Vagina (tissue), 2 donors: ENCODE measurements around the gene SETD2. TPM values are rescaled to one million over a fixed set of nuclear protein-coding genes. Genes with fewer than 3 reads are reported as not detected.
"Not testable (repeated sequence)": the region's sequence is repeated elsewhere in the genome, so short reads cannot be mapped to it uniquely, and the experiment has no call there.

ENCODE experiments used
- DNase-seq, 2 donors: peaks; one replicate each; pipeline ENCODE4 v3.0.0-alpha.2; 2017; ENCODE audit errors: extremely low spot score in 2 of 2
- H3K27ac ChIP-seq: fragments of 200-600 bp; sonication (generic); one replicate; pipeline ENCODE4 v1.5.1; 2019
- H3K27me3 ChIP-seq: fragments of 200-600 bp; sonication (generic); one replicate; pipeline ENCODE4 v1.5.1; 2019
- H3K36me3 ChIP-seq, 2 donors: fragments of 200-600 bp; sonication (generic); one replicate each; pipeline ENCODE4 v1.5.1; 2017 to 2019
- H3K4me1 ChIP-seq: fragments of 200-600 bp; sonication (generic); one replicate; pipeline ENCODE4 v1.5.1; 2019
- H3K4me3 ChIP-seq, 2 donors: fragments of 200-600 bp; sonication (generic); 1 replicate in 1 of 2; 2 replicates in 1 of 2; pipeline ENCODE4 v1.5.1; 2016 to 2019
- H3K9me3 ChIP-seq: fragments of 200-600 bp; sonication (generic); one replicate; pipeline ENCODE4 v1.5.1; 2019
- POLR2A ChIP-seq, 2 donors: fragments of 450-650 bp; IDR thresholded peaks; one replicate each; pipeline ENCODE4 v1.6.1; 2017; ENCODE audit warnings: antibody characterized with exemption in 2 of 2, mild to moderate bottlenecking in 2 of 2, moderate library complexity in 2 of 2
- POLR2AphosphoS5 ChIP-seq, 2 donors: sonication (generic); formaldehyde crosslinking; IDR thresholded peaks; one replicate each; pipeline ENCODE4 v1.9.0; 2017; ENCODE audit warnings: antibody characterized with exemption in 2 of 2, mild to moderate bottlenecking in 2 of 2, low read depth in 1 of 2; ENCODE audit not compliant: insufficient read depth in 1 of 2
- intact Hi-C: fragments of 100-400 bp; cut with DNase I; formaldehyde crosslinking; loops from one replicate; pipeline ENCODE4 v1.15.1; 2023
- total RNA-seq: library from RNA; depleted of rRNA; stranded (reverse); fragments of >200 nt; gene quantifications from one replicate; pipeline ENCODE4 v1.2.3, GENCODE V29; 2016
- TF ChIP-seq, protein P1 (sequence below), 3 experiments: fragments of 450-650 bp in 2 of 3; fragments of 200-600 bp in 1 of 3; sonication (generic) in 1 of 3; IDR thresholded peaks; one replicate each; pipeline ENCODE4 v1.5.1; 2017 to 2019; ENCODE audit warnings: antibody characterized with exemption in 3 of 3, mild to moderate bottlenecking in 2 of 3, moderate library complexity in 2 of 3

SETD2 gene
- total RNA-seq, 1 donor from 2014 or later = 55.5 TPM

GRCh38 chr3:47070770-47071169, 93.1 kb downstream of the SETD2 start:
- no peaks in the 10 kb centered on the region for H3K27me3 ChIP-seq
- no peaks in the 10 kb centered on the region for H3K4me1 ChIP-seq
- DNase-seq = no peak
- intact Hi-C loops = no loop called here
- H3K9me3 ChIP-seq = no peaks in the 10 kb centered on the region
- TF ChIP-seq, protein P1, sequence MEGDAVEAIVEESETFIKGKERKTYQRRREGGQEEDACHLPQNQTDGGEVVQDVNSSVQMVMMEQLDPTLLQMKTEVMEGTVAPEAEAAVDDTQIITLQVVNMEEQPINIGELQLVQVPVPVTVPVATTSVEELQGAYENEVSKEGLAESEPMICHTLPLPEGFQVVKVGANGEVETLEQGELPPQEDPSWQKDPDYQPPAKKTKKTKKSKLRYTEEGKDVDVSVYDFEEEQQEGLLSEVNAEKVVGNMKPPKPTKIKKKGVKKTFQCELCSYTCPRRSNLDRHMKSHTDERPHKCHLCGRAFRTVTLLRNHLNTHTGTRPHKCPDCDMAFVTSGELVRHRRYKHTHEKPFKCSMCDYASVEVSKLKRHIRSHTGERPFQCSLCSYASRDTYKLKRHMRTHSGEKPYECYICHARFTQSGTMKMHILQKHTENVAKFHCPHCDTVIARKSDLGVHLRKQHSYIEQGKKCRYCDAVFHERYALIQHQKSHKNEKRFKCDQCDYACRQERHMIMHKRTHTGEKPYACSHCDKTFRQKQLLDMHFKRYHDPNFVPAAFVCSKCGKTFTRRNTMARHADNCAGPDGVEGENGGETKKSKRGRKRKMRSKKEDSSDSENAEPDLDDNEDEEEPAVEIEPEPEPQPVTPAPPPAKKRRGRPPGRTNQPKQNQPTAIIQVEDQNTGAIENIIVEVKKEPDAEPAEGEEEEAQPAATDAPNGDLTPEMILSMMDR (IDR thresholded peaks at IDR 0.05) = no peak
- TF ChIP-seq POLR2AphosphoS5 (IDR thresholded peaks at IDR 0.05; ENCODE audit: insufficient read depth in 1 of 2, low read depth in 1 of 2) (no peak), POLR2A (IDR thresholded peaks at IDR 0.05) (no peak)
- no peak overlapping the region for H3K27ac ChIP-seq
- H3K36me3 ChIP-seq = peaks cover 0 to 11% of the 10 kb centered on the region in 2 donors
- no peak overlapping the region for H3K4me3 ChIP-seq

GRCh38 chr3:47066259-47066658, 97.7 kb downstream of the SETD2 start:
- H3K4me3 ChIP-seq, H3K27me3 ChIP-seq, DNase-seq, H3K9me3 ChIP-seq, H3K4me1 ChIP-seq, H3K27ac ChIP-seq, intact Hi-C loops: not testable (repeated sequence)
- peaks cover 0 to 44% of the 10 kb centered on the region in 2 donors for H3K36me3 ChIP-seq

DNA sequence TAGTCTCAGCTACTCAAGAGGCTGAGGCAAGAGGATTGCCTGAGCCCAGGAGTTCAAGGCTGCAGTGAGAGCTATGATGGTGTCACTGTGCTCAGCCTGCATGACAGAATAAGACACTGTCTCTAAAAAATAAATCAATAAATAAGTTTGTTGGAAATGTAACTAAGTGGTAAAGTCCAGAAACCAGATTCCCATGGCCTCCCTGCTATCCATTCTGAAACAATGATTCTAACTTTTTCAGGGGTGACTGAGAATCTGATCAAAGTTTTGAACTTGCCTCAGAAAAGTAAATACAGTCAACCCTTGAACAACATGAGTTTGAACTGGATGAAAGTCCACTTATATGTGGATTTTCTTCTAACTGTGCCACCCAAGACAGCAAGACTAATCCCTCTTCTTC, 98.2 kb downstream of the SETD2 start:
- no peak for DNase-seq
- intact Hi-C loops = no loop called here
- Histone ChIP-seq H3K9me3 (no peaks in the 10 kb centered on the region), H3K36me3 (peaks cover 0 to 45% of the 10 kb centered on the region in 2 donors), H3K27ac (no peak overlapping the region), H3K27me3 (no peaks in the 10 kb centered on the region), H3K4me3 (no peak overlapping the region), H3K4me1 (no peaks in the 10 kb centered on the region)
- TF ChIP-seq POLR2A (IDR thresholded peaks at IDR 0.05) (no peak), POLR2AphosphoS5 (IDR thresholded peaks at IDR 0.05; ENCODE audit: insufficient read depth in 1 of 2, low read depth in 1 of 2) (no peak)
- TF ChIP-seq, protein P1 (IDR thresholded peaks at IDR 0.05) = no peak

DNA sequence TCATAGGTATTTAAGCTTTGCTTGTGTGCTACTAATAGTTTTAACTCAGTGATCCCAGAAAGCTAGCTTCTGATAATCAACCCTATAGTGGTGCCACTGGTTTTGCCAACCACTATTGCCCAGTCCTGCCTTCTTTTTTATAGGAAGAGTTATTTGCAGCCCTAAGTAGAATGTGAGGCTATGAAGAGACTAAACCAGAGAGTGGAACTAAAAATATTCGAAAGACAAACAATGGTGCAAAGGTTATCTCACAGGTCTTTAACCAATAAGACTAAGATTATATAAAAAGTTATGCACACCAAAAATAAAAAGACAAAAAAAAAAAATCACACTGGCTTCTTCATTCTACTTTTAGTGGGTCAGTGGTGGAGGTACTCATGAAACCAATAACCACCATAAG, 98.9 kb downstream of the SETD2 start:
- no peak overlapping the region for H3K4me3 ChIP-seq
- no peak for DNase-seq
- no peaks in the 10 kb centered on the region for H3K27me3 ChIP-seq
- no peaks in the 10 kb centered on the region for H3K9me3 ChIP-seq
- peaks cover 0 to 45% of the 10 kb centered on the region in 2 donors for H3K36me3 ChIP-seq
- no peaks in the 10 kb centered on the region for H3K4me1 ChIP-seq
- H3K27ac ChIP-seq = no peak overlapping the region
- TF ChIP-seq, protein P1 (IDR thresholded peaks at IDR 0.05) = no peak
- TF ChIP-seq POLR2A (IDR thresholded peaks at IDR 0.05) = no peak
- TF ChIP-seq POLR2AphosphoS5 (IDR thresholded peaks at IDR 0.05; ENCODE audit: insufficient read depth in 1 of 2, low read depth in 1 of 2) = no peak
- intact Hi-C loops = no loop called here

- DNase-seq = no peak
- TF ChIP-seq POLR2AphosphoS5 (IDR thresholded peaks at IDR 0.05; ENCODE audit: insufficient read depth in 1 of 2, low read depth in 1 of 2) = no peak
- no peak for TF ChIP-seq POLR2A (IDR thresholded peaks at IDR 0.05)
- TF ChIP-seq, protein P1 (IDR thresholded peaks at IDR 0.05) = no peak
- intact Hi-C loops = no loop called here
- Histone ChIP-seq H3K4me3 (no peak overlapping the region), H3K27ac (no peak overlapping the region), H3K36me3 (peaks cover 0 to 37% of the 10 kb centered on the region in 2 donors), H3K4me1 (peaks cover 1% of the 10 kb centered on the region), H3K27me3 (no peaks in the 10 kb centered on the region), H3K9me3 (no peaks in the 10 kb centered on the region)
Observed at GRCh38 chr3:47057212-47057671, 106.7 kb downstream of the SETD2 start.
